Measurements from ENCODE around the gene SETBP1. TPM values are rescaled to one million over a fixed set of nuclear protein-coding genes. Genes with fewer than 3 reads are reported as not detected.

SETBP1 gene
- total and polyA plus RNA-seq, 2 of the 13 experiments (the other 11 are each of a cell fraction or from before 2014, with no cell fraction given) = 0.18 to 0.65 TPM

GRCh38 chr18:44733069-44733753 lies 52.5 kb downstream of the SETBP1 start (continued):
- no peak for TF ChIP-seq AHDC1 (CRISPR knock-in tag; IDR thresholded peaks at IDR 0.05; ENCODE audit: borderline replicate concordance)
- TF ChIP-seq ZNF891 (CRISPR knock-in tag; IDR thresholded peaks at IDR 0.05) = no peak
- peak; percentile 66 for TF ChIP-seq FOSL2 (CRISPR knock-in tag; IDR thresholded peaks at IDR 0.05)
- TF ChIP-seq ZZZ3 (CRISPR knock-in tag; IDR thresholded peaks at IDR 0.05; ENCODE audit: borderline replicate concordance) = no peak
- TF ChIP-seq PAXIP1 (CRISPR knock-in tag; conservative IDR thresholded peaks at IDR 0.05) = no peak
- no peak for TF ChIP-seq PBX3 (CRISPR knock-in tag; IDR thresholded peaks at IDR 0.05; ENCODE audit: borderline replicate concordance)
- TF ChIP-seq ZNF792 (CRISPR knock-in tag; IDR thresholded peaks at IDR 0.05) = no peak
